Esophagus squamous epithelium (tissue), 4 donors: ENCODE results near the gene FRS3.

Experiments
- CTCF ChIP-seq, 6 experiments: fragments of 450-650 bp in 4 of 6; fragments of 200-600 bp in 2 of 6; sonication (generic) in 2 of 6; IDR thresholded peaks; one replicate each; pipeline ENCODE4 v1.5.1; 2016 to 2019; ENCODE audit warnings: antibody characterized with exemption in 6 of 6, mild to moderate bottlenecking in 4 of 6, moderate library complexity in 4 of 6
- POLR2A ChIP-seq, 4 donors: fragments of 450-650 bp; IDR thresholded peaks; one replicate each; pipeline ENCODE4 v1.6.1; 2017; ENCODE audit warnings: antibody characterized with exemption in 4 of 4, mild to moderate bottlenecking in 4 of 4, moderate library complexity in 3 of 4

GRCh38 chr6:41790045-41790444 is 10.3 kb upstream of the FRS3 start:
- TF ChIP-seq POLR2A (IDR thresholded peaks at IDR 0.05) = no peak
- TF ChIP-seq CTCF (IDR thresholded peaks at IDR 0.05) = no peak
